Osteocyte (in vitro differentiated cells): ENCODE measurements around the gene REL. TPM values are rescaled to one million over a fixed set of nuclear protein-coding genes. Genes with fewer than 3 reads are reported as not detected.

Source experiments
- DNase-seq: peaks from one replicate; pipeline ENCODE4 v3.0.0; 2021; ENCODE audit warnings: mixed read lengths; ENCODE audit not compliant: unreplicated experiment; ENCODE audit errors: extremely low spot score
- H3K27ac Mint-ChIP-seq: one replicate; pipeline ENCODE4 v1.8.0; 2021; ENCODE audit warnings: mild to moderate bottlenecking, mixed read lengths; ENCODE audit not compliant: unreplicated experiment
- H3K27me3 Mint-ChIP-seq: one replicate; pipeline ENCODE4 v1.8.0; 2021; ENCODE audit warnings: mixed read lengths; ENCODE audit not compliant: unreplicated experiment
- H3K36me3 Mint-ChIP-seq: one replicate; pipeline ENCODE4 v1.8.0; 2021; ENCODE audit warnings: mixed read lengths; ENCODE audit not compliant: unreplicated experiment
- H3K4me1 Mint-ChIP-seq: one replicate; pipeline ENCODE4 v1.8.0; 2021; ENCODE audit warnings: mixed read lengths; ENCODE audit not compliant: unreplicated experiment
- H3K4me3 Mint-ChIP-seq: one replicate; pipeline ENCODE4 v1.8.0; 2021; ENCODE audit warnings: mild to moderate bottlenecking, moderate library complexity, mixed read lengths; ENCODE audit not compliant: unreplicated experiment
- H3K9me3 Mint-ChIP-seq: one replicate; pipeline ENCODE4 v1.8.0; 2021; ENCODE audit warnings: mixed read lengths; ENCODE audit not compliant: unreplicated experiment
- total RNA-seq: library from RNA; stranded (reverse); gene quantifications from 2 replicates; pipeline ENCODE4 v1.2.1, GENCODE V29; 2021
- TF ChIP-seq, protein P1 (sequence below): fragments of 200-600 bp; sonication (generic); IDR thresholded peaks from 2 replicates; pipeline ENCODE4 v1.5.0; 2021; ENCODE audit warnings: antibody characterized with exemption, mild to moderate bottlenecking, moderate library complexity

REL gene
- total RNA-seq, 1 donor from 2014 or later, result 7.1 TPM

DNA sequence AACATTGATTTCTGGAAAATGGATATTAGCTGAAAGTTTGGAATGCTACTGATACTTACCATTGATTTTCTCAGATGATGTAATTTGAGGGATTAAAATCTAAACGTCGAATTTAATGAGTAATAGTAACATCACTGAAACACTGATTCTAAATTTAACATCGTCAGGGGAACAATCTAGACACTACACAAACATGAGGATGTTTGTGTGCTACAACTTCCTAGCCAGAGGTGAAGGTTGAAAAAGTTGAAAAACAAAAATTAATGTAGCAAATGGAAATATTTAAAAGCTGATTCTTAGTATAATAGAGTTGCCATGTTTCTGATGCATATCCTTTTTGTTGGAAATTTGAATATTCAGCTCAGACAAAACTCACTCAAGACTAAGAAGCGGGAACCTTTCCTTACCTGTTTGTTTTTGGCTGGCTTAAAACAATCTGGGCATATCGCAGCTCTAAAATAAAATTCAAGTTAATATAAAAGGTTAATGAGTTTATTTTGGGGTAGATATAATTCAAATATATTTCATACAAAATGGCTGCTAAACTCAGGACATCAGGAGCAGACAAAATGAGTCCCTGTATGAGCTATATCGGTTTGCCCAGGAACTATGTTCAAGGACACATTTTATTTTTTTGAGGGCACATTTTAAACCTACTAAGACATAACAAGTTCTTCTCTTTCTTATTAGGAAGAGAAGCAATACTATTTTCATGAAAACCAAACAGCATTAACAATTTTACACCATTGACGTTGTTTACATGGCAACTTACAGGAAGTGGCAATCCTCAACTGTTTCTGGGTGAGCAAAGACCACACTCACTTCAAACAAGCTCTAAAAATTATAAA is 83.5 kb downstream of the REL start:
- H3K27ac Mint-ChIP-seq, result no peak overlapping the region
- TF ChIP-seq, protein P1, sequence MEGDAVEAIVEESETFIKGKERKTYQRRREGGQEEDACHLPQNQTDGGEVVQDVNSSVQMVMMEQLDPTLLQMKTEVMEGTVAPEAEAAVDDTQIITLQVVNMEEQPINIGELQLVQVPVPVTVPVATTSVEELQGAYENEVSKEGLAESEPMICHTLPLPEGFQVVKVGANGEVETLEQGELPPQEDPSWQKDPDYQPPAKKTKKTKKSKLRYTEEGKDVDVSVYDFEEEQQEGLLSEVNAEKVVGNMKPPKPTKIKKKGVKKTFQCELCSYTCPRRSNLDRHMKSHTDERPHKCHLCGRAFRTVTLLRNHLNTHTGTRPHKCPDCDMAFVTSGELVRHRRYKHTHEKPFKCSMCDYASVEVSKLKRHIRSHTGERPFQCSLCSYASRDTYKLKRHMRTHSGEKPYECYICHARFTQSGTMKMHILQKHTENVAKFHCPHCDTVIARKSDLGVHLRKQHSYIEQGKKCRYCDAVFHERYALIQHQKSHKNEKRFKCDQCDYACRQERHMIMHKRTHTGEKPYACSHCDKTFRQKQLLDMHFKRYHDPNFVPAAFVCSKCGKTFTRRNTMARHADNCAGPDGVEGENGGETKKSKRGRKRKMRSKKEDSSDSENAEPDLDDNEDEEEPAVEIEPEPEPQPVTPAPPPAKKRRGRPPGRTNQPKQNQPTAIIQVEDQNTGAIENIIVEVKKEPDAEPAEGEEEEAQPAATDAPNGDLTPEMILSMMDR, result no peak
- peaks cover 2% of the 10 kb centered on the region for H3K36me3 Mint-ChIP-seq
- no peaks in the 10 kb centered on the region for H3K4me1 Mint-ChIP-seq
- H3K9me3 Mint-ChIP-seq, result no peaks in the 10 kb centered on the region
- no peak for DNase-seq
- H3K4me3 Mint-ChIP-seq, result no peak overlapping the region
- H3K27me3 Mint-ChIP-seq, result no peaks in the 10 kb centered on the region

DNA sequence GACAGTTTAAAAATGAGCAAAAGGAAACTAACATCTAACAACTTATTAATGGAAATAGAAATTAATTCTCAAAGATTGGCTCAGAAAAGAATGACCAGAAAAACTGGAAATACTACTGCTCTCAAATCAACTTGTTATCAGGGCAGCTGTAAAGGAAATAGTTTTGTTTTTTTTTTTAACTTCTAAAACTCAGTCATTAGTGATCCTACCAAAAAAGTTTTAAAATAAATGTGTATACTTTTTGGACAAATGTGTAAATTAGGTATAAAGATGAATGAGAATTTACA is 84.1 kb downstream of the REL start:
- Mint-ChIP-seq H3K27me3 (no peaks in the 10 kb centered on the region), H3K9me3 (no peaks in the 10 kb centered on the region), H3K27ac (no peak overlapping the region), H3K4me1 (no peaks in the 10 kb centered on the region), H3K36me3 (peaks cover 2% of the 10 kb centered on the region), H3K4me3 (no peak overlapping the region)
- TF ChIP-seq, protein P1, result no peak
- no peak for DNase-seq

DNA sequence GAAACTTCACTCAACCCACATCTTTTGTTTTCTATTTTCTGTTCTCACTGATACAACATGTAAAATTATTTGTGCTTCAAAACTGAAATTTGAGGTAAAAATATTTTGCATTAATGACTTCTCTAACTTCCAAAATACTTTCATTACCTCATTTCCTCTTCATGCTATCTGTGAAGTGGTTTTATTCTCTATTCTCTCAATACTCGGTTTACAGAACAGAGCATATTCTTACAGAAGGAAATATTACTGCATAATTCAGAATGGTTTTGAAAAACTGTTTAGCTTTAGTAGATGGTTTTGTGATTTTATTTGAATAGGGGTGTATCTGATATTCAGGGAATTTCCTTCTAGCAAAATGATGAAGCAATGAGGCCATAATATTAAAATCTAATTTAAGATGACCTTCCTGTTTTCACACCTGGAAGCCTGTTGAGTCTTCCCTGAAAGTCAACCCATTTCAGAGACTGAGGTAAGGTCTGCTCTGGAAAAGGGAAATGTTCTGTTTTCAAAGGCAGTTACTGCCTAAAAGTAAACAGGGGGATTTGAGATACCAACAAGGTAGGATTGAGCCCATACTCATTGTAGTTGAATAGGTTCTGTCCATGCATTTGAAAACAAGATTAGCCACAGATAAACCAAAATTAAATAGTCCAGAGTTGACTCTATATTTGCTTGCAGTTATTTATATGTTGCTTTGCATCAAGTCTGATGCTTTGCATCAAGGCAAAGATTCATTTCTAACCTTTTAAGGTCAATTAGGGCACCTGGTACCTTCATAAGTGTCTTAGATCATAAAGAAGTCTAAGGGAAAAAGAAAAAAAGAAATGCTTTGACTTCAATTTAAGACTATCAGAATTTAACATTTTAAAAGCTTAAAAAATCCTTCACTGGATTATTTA is 85.4 kb downstream of the REL start:
- Mint-ChIP-seq H3K4me1 (no peaks in the 10 kb centered on the region), H3K36me3 (peaks cover 2% of the 10 kb centered on the region), H3K4me3 (no peak overlapping the region), H3K27me3 (no peaks in the 10 kb centered on the region), H3K27ac (no peak overlapping the region), H3K9me3 (no peaks in the 10 kb centered on the region)
- TF ChIP-seq, protein P1, result no peak
- no peak for DNase-seq

DNA sequence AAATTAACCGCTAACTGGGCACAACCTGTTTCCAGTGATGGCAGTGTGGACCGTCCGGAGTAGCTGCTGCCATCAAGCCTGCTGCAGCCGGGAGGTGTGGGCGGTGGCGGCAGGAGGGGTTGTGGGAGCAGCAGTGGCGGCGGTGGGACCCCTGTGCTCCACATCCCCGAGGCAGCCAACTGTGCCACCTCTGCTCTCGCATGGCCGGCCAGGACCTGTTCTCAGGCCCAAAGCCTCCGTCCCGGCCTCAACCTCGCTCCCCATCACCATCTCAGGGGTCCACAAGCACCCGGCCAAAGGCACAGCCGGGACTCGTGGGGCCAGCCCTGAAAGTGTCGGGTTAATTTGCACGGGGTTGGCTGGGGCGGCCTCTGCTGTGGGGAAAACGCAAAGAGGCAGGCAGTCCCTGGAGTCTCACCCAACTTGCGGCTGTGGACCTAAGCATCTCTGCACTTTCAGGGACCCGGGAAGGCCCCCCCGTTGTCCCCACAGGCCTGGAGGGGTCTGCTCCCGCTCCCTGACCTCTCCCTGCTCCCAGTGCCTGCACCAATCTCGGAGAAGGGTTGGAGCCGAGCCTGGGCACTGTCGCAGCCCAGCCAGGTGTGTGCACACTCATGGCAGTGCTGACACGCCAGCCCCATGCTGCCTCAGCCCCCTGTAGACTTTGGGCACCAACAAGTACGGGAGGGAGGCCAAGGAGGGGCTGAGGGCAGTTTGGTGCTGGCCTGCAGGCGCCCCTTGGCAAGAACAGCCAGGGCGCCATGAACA is 91.7 kb downstream of the REL start:
- Mint-ChIP-seq H3K4me1 (no peaks in the 10 kb centered on the region), H3K4me3 (no peak overlapping the region), H3K36me3 (no peaks in the 10 kb centered on the region), H3K27ac (no peak overlapping the region), H3K9me3 (no peaks in the 10 kb centered on the region), H3K27me3 (no peaks in the 10 kb centered on the region)
- no peak for DNase-seq
- TF ChIP-seq, protein P1, result no peak
